ENCODE measurements around the gene TESMIN. TPM values are rescaled to one million over a fixed set of nuclear protein-coding genes. Genes with fewer than 3 reads are reported as not detected.

The TESMIN gene
- polyA plus RNA-seq, 3 donors, result 0.71 to 1.5 (median 1.5) TPM

Other genes starting within 250 kb of the TESMIN start
- 1 to 10 TPM; 1.7 to 5.3 (median 1.7) TPM for gene GAL, start 67.0 kb downstream of the TESMIN start, polyA plus RNA-seq
- 10 to 100 TPM in 2 of 3 donors, 1 to 10 TPM in 1; 9.4 to 19.7 (median 11.6) TPM for gene CPT1A, start 90.4 kb upstream of the TESMIN start, polyA plus RNA-seq
- gene MRPL21, start 152.3 kb upstream of the TESMIN start, polyA plus RNA-seq, result 10 to 100 TPM; 51.8 to 69.3 (median 65.1) TPM
- 10 to 100 TPM in 2 of 3 donors, 1 to 10 TPM in 1; 7.4 to 23.7 (median 11.3) TPM for gene IGHMBP2, start 152.4 kb upstream of the TESMIN start, polyA plus RNA-seq
- gene MRGPRD, start 229.5 kb upstream of the TESMIN start, polyA plus RNA-seq, result under 1 TPM in 1 of 3 donors, not detected in 2; 0.07 TPM